HCT116 (cell line): ENCODE measurements around the gene TRPM6.

Experiments used
- CTCF ChIP-seq, 3 experiments: fragments of 200-600 bp in 1 of 3; sonication (generic) in 1 of 3; IDR thresholded peaks in 2 of 3; conservative IDR thresholded peaks in 1 of 3; 2 replicates each; pipeline ENCODE4 v1.5.1; 2012 to 2017; ENCODE audit warnings: low read depth in 2 of 3, low read length in 2 of 3, antibody characterized with exemption in 1 of 3, borderline replicate concordance in 1 of 3, control low read depth in 1 of 3, mild to moderate bottlenecking in 1 of 3, mixed read lengths in 1 of 3, mixed run types in 1 of 3, moderate library complexity in 1 of 3; ENCODE audit not compliant: insufficient read depth in 1 of 3
- EZH2 ChIP-seq: fragments of 200-600 bp; sonication (generic); IDR thresholded peaks from 2 replicates; pipeline ENCODE4 v1.6.1; 2017; ENCODE audit warnings: antibody characterized with exemption, mixed run types

GRCh38 chr9:74795081-74795480 lies 92.6 kb downstream of the TRPM6 start:
- TF ChIP-seq EZH2 (no peak), CTCF (IDR thresholded peaks at IDR 0.05 in 2 of 3, conservative IDR thresholded peaks at IDR 0.05 in 1 of 3; ENCODE audit: borderline replicate concordance in 1 of 3, insufficient read depth in 1 of 3, low read depth in 2 of 3, low read length in 2 of 3) (no peak)
